Colon (tissue), 2 donors: ENCODE results near the gene LHX3.
"Not testable (repeated sequence)": the region's sequence is repeated elsewhere in the genome, so short reads cannot be mapped to it uniquely, and the experiment has no call there.

Experiments used
- FAIRE-seq: peaks from 2 replicates; lab custom pipeline; 2012; peaks lifted over from hg19 to GRCh38; lab: Jason Lieb, UNC
- donor health status: control.
- donor health status: control.

LHX3 gene

DNA sequence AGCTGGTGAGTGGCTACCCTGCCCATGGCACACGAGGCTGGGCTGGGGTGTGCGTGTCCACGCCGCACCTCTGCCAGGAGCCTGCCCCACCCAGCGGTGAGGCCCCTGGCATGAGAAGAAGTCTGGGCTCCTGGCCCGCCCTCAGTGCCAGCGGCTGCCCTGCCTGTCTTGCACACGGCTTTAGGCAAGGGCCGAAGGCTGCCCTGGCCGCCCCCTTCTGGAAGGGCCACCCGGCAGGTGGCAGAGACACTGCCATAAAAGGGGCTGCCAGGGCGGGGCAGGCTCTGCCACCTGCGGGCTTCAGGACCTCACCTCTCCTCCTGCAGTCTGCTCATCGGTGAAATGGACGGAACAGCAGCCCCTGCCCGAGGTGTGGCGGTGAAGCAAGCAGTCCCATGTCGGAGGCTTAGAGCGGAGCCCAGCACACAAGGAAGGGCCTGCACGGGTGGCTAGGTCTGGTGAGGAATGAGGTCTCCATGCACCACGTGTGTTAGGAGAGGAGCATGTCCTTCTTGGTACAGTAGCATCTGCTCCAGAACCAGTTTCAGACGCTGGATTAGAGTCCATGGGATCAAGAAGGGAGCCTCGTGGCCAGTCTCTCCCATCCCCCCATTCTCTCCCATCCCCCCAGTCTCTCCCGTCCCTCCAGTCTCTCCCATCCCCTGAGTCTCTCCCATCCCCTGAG, 51.4 kb downstream of the LHX3 start:
- FAIRE-seq: no peak

- no peak for FAIRE-seq
Measured at GRCh38 chr9:136152931-136153330, 52.0 kb downstream of the LHX3 start.

DNA sequence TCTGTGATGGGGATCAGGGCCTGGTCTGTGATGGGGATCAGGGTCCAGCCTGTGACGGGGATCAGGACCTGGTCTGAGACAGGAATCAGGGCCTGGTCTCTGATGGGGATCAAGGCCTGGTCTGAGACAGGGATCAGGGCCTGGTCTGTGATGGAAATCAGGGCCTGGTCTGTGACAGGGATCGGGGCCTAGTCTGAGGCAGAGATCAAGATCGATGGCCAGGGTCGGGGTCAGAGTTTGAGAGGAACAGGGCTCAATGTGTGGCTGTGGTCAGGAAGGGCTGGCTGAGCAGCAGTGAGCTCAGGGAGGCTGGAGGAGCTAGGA, 52.4 kb downstream of the LHX3 start:
- no peak for FAIRE-seq

GRCh38 chr9:136151848-136152542, 52.9 kb downstream of the LHX3 start:
- FAIRE-seq: no peak

- FAIRE-seq: no peak
Measured at GRCh38 chr9:136151214-136151804, 53.6 kb downstream of the LHX3 start.

DNA sequence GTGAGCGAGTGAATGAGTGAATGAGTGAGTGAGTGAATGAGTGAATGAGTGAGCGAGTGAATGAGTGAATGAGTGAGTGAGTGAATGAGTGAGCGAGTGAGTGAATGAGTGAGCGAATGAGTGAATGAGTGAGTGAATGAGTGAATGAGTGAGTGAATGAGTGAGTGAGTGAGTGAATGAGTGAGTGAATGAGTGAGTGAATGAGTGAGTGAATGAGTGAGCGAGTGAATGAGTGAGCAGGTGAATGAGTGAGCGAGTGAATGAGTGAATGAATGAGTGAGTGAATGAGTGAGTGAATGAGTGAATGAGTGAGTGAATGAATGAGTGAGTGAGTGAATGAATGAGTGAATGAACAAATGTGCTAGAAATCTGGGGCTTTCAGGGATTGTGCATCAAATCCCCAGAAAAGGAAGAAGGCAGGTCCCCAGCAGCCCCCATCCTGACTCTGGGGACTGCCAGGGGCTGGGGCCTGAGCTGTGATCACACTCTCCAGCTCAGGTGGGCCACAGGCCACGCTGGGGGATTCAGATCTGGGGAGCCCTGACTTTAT, 54.2 kb downstream of the LHX3 start:
- FAIRE-seq: not testable (repeated sequence)

GRCh38 chr9:136149853-136150252, 55.1 kb downstream of the LHX3 start:
- FAIRE-seq: no peak

DNA sequence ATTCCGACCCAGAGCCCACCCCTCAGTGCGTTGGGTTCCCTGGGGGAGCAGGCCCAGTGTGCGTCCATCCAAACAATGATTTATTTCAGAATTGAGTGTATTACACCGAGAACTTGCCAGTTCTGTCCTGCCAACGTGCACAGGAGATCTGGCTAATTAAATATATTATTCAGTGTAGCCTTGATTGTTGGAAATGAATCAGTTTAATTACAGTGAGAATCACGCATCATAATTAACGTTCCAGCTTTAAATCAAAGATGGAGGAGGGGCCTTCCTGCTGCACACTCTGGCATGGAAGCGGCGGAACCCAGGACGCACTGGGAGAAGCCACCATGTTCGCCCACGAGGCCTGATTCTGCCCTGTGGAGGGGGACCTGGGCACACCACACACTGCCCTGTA, 55.6 kb downstream of the LHX3 start:
- no peak for FAIRE-seq

- no peak for FAIRE-seq
Measured at GRCh38 chr9:136148766-136149165, 56.2 kb downstream of the LHX3 start.

DNA sequence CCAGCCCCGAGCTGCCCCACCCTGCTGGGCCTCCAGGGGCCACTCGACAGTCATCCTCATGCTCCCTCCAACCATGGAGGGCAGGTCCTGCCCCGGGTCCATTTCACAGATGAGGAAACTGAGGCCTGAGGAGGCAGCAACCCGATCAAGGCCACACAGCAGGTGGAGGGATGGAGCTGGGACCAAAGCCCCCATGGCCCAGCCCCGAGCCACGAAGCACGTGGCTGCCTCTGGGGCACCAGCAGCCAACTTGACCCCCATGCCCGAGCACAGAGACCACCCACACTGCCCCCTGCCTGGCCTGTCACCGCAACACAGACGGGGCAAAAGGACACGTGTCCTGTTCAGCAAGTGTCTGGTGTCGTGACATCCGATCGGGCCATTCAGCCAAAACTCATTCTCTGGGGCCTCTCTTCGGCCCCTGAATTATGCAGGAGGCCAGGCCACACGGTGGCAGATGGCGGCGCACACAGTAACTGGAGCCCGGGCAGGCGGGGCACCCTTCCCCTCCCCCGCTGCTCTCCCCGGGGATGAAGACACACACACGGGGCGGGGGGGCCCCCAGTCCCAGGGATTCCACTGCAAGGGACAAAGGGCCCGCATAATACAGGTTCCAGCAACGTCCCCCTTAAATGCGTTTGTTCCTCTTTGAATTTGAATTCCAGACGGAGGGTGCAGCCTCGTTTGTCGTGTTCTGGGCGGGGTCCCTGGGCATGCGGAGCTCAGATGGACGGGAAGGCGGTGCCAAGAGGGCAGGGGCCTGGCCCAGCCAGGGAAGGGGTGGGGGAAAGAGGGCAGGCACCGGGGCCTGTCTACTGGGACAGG, 56.8 kb downstream of the LHX3 start:
- FAIRE-seq: no peak

DNA sequence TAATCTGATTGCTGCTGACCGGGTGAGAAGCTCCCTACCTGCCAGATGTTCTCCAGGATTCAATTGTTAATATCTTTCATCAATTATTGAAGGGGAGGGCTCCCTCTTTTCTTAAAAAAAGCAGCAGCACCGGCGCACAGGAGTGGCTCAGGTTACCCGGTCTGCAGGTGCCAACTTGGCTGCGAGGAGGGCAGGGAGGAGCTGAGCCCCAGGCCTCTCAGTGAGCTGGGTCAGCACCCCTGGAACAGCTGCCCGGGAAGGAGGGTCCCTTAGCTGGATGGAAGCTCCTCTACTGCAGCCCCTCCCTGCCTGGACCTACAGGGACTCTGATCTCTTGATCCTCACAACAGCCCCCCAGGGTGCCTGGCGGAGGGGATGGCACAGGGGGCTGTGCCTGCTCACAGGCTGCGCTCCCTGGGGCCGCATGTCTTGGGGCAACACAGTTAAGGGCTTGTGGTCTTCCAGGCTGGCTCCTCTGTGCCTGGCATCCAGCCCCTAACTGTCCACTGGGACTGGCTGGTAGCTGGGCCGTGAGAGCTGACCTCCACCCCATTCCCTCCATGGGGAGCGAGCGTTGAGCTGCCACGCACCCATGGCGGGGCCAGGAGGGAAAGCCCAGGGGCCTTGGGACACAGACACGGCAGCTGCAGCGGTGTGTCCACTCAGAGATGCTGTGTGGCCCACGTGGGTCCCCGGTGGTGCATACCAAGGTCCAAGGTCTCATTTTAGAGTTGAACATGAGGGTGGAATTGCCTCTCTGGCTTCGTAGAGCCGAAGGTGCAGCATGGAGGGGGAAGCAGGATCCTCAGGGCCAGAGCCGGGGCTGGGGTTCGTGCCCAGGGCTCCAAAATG, 57.7 kb downstream of the LHX3 start:
- no peak for FAIRE-seq
